GM23338 (cell line): ENCODE data around the gene PLCL1. TPM values are rescaled to one million over a fixed set of nuclear protein-coding genes. Genes with fewer than 3 reads are reported as not detected.

Experiments
- ATAC-seq: fragments of 200-7000 bp; cut with Tn5 transposase; 3 replicates; pipeline ENCODE4 v1.9.1; 2020
- DNase-seq: peaks from one replicate; pipeline ENCODE4 v3.0.0-alpha.2; 2015; ENCODE audit warnings: low spot score
- H2AFZ ChIP-seq: fragments of 200-600 bp; sonication (generic); 2 replicates; pipeline ENCODE4 v1.8.0; 2016; ENCODE audit warnings: antibody characterized with exemption, mild to moderate bottlenecking, moderate library complexity
- H3F3A ChIP-seq: fragments of 200-600 bp; sonication (generic); replicated peaks from 2 replicates; pipeline ENCODE4 v1.8.0; 2017; ENCODE audit warnings: antibody characterized with exemption, mixed run types, low read depth
- H3K27ac ChIP-seq: fragments of 200-600 bp; sonication (generic); 2 replicates; pipeline ENCODE4 v1.6.1; 2016; ENCODE audit warnings: low read depth
- H3K27me3 ChIP-seq: fragments of 200-600 bp; sonication (generic); 2 replicates; pipeline ENCODE4 v1.8.0; 2016; ENCODE audit warnings: mild to moderate bottlenecking, mixed run types, moderate library complexity; ENCODE audit not compliant: insufficient read depth
- H3K36me3 ChIP-seq: fragments of 200-600 bp; sonication (generic); 2 replicates; pipeline ENCODE4 v1.8.0; 2016; ENCODE audit warnings: mild to moderate bottlenecking; ENCODE audit not compliant: insufficient read depth
- H3K4me1 ChIP-seq: fragments of 200-600 bp; sonication (generic); 2 replicates; pipeline ENCODE4 v1.8.0; 2016; ENCODE audit warnings: mild to moderate bottlenecking, moderate library complexity; ENCODE audit not compliant: insufficient read depth
- H3K4me2 ChIP-seq: fragments of 200-600 bp; sonication (generic); 2 replicates; pipeline ENCODE4 v1.7.1; 2017; ENCODE audit warnings: mixed run types
- H3K4me3 ChIP-seq: fragments of 200-600 bp; sonication (generic); 2 replicates; pipeline ENCODE4 v1.6.1; 2016; ENCODE audit warnings: mixed run types
- H3K79me2 ChIP-seq: fragments of 200-600 bp; sonication (generic); replicated peaks from 2 replicates; pipeline ENCODE4 v1.8.0; 2017; ENCODE audit warnings: mild to moderate bottlenecking; ENCODE audit not compliant: insufficient read depth
- H3K9me2 ChIP-seq: fragments of 200-600 bp; sonication (generic); 2 replicates; pipeline ENCODE4 v1.8.0; 2017; ENCODE audit not compliant: insufficient read depth
- H4K20me1 ChIP-seq: fragments of 200-600 bp; sonication (generic); replicated peaks from 2 replicates; pipeline ENCODE4 v1.8.0; 2017; ENCODE audit warnings: mild to moderate bottlenecking; ENCODE audit not compliant: insufficient read depth
- H3K27ac Mint-ChIP-seq: 2 replicates; pipeline ENCODE4 v1.8.0; 2020; ENCODE audit warnings: inconsistent platforms, mild to moderate bottlenecking, moderate library complexity, mixed read lengths
- H3K27me3 Mint-ChIP-seq: 3 replicates; pipeline ENCODE4 v1.8.0; 2022; ENCODE audit warnings: low read depth, mild to moderate bottlenecking, moderate library complexity, mixed read lengths, inconsistent platforms; ENCODE audit not compliant: insufficient read depth, poor library complexity
- H3K36me3 Mint-ChIP-seq: 3 replicates; pipeline ENCODE4 v1.8.0; 2021; ENCODE audit warnings: low read depth, mild to moderate bottlenecking, inconsistent platforms, moderate library complexity, mixed read lengths
- H3K4me1 Mint-ChIP-seq: 3 replicates; pipeline ENCODE4 v1.8.0; 2020; ENCODE audit warnings: mild to moderate bottlenecking, inconsistent platforms, mixed read lengths
- H3K4me3 Mint-ChIP-seq: 3 replicates; pipeline ENCODE4 v1.8.0; 2021; ENCODE audit warnings: moderate library complexity, mild to moderate bottlenecking, inconsistent platforms, mixed read lengths
- H3K9me3 Mint-ChIP-seq: 3 replicates; pipeline ENCODE4 v1.8.0; 2020; ENCODE audit warnings: moderate library complexity, mild to moderate bottlenecking, inconsistent platforms, mixed read lengths
- CTCF ChIP-seq, 2 experiments: fragments of 200-600 bp in 1 of 2; sonication (generic) in 1 of 2; conservative IDR thresholded peaks; 2 replicates each; pipeline versions ENCODE4 v1.5.1 to v1.6.1; 2016 to 2017; ENCODE audit warnings: antibody characterized with exemption in 2 of 2, low read depth in 2 of 2, mild to moderate bottlenecking in 2 of 2, moderate library complexity in 1 of 2
- ETS1 ChIP-seq: IDR thresholded peaks from 2 replicates; pipeline ENCODE4 v1.6.1; 2016; ENCODE audit warnings: antibody characterized with exemption
- EZH2 ChIP-seq: fragments of 200-600 bp; sonication (generic); IDR thresholded peaks from one replicate; pipeline ENCODE4 v1.8.0; 2017; ENCODE audit warnings: antibody characterized with exemption, mild to moderate bottlenecking, low read depth; ENCODE audit not compliant: unreplicated experiment
- POLR2AphosphoS5 ChIP-seq: IDR thresholded peaks from 2 replicates; pipeline ENCODE4 v1.6.1; 2016; ENCODE audit warnings: antibody characterized with exemption, low read depth
- REST ChIP-seq: IDR thresholded peaks from one replicate; pipeline ENCODE4 v1.6.1; 2018; ENCODE audit warnings: antibody characterized with exemption; ENCODE audit not compliant: unreplicated experiment
- ZNF114 ChIP-seq: fragments of 250-450 bp; sonication (Bioruptor Pico); IDR thresholded peaks from 2 replicates; pipeline ENCODE4 v1.5.0; 2020; ENCODE audit warnings: mild to moderate bottlenecking, moderate library complexity
- ZNF331 ChIP-seq: fragments of 250-450 bp; sonication (Bioruptor Pico); IDR thresholded peaks from 2 replicates; pipeline ENCODE4 v1.5.0; 2020; ENCODE audit warnings: low read depth, mild to moderate bottlenecking, moderate library complexity
- ZNF462 ChIP-seq: fragments of 250-450 bp; sonication (Bioruptor Pico); IDR thresholded peaks from 2 replicates; pipeline ENCODE4 v1.5.0; 2020; ENCODE audit warnings: mild to moderate bottlenecking, moderate library complexity
- polyA plus RNA-seq: library from polyadenylated mRNA; unstranded; fragments of >200 nt; fragmentation: Nextera tagmentation; extraction: Ambion mirVana; gene quantifications from 2 replicates; pipeline ENCODE4 v1.2.1, GENCODE V29; 2016
- total RNA-seq: library from RNA; depleted of rRNA; stranded (reverse); fragments of >200 nt; shearing (Covaris generic); gene quantifications from 2 replicates; pipeline ENCODE4 v1.2.3, GENCODE V29; 2014

Gene PLCL1
- total and polyA plus RNA-seq, 2 experiments from 2014 or later: not detected

GRCh38 chr2:197913084-197913483, 108.7 kb downstream of the PLCL1 start:
- Histone ChIP-seq H3K36me3 (no peaks in the 10 kb centered on the region), H3K27me3 (no peaks in the 10 kb centered on the region), H3F3A (no peaks in the 10 kb centered on the region), H3K79me2 (no peaks in the 10 kb centered on the region), H3K4me3 (no peak overlapping the region), H4K20me1 (no peaks in the 10 kb centered on the region), H2AFZ (no peak overlapping the region), H3K4me2 (no peak overlapping the region), H3K9me2 (no peaks in the 10 kb centered on the region), H3K27ac (no peak overlapping the region), H3K4me1 (no peaks in the 10 kb centered on the region)
- Mint-ChIP-seq H3K9me3 (no peaks in the 10 kb centered on the region), H3K27ac (no peak overlapping the region), H3K4me3 (no peak overlapping the region), H3K36me3 (no peaks in the 10 kb centered on the region), H3K4me1 (peaks cover 2% of the 10 kb centered on the region; the same call in 1 of the 3 replicates), H3K27me3 (no peaks in the 10 kb centered on the region)
- ATAC-seq (no peak), DNase-seq (no peak)
- no peak for TF ChIP-seq ETS1
- no peak for TF ChIP-seq ZNF331 (CRISPR knock-in tag)
- no peak for TF ChIP-seq POLR2AphosphoS5
- TF ChIP-seq EZH2: no peak
- TF ChIP-seq CTCF (conservative IDR thresholded peaks at IDR 0.05; ENCODE audit: low read depth in 2 of 2): no peak
- no peak for TF ChIP-seq ZNF114 (CRISPR knock-in tag)

GRCh38 chr2:197914778-197915177, 110.4 kb downstream of the PLCL1 start:
- Mint-ChIP-seq H3K4me3 (no peak overlapping the region), H3K27me3 (no peaks in the 10 kb centered on the region), H3K9me3 (no peaks in the 10 kb centered on the region), H3K27ac (no peak overlapping the region), H3K4me1 (peaks cover 2% of the 10 kb centered on the region; the same call in 1 of the 3 replicates), H3K36me3 (no peaks in the 10 kb centered on the region)
- no peak overlapping the region for H3K4me2 ChIP-seq
- no peaks in the 10 kb centered on the region for H3K4me1 ChIP-seq
- no peaks in the 10 kb centered on the region for H3K36me3 ChIP-seq
- no peaks in the 10 kb centered on the region for H4K20me1 ChIP-seq
- H3F3A ChIP-seq: no peaks in the 10 kb centered on the region
- ATAC-seq (no peak), DNase-seq (no peak)
- no peaks in the 10 kb centered on the region for H3K27me3 ChIP-seq
- H2AFZ ChIP-seq: no peak overlapping the region
- no peaks in the 10 kb centered on the region for H3K79me2 ChIP-seq
- H3K9me2 ChIP-seq: no peaks in the 10 kb centered on the region
- H3K27ac ChIP-seq: no peak overlapping the region
- no peak for TF ChIP-seq ZNF462 (CRISPR knock-in tag)
- TF ChIP-seq ETS1: no peak
- TF ChIP-seq REST: no peak
- no peak for TF ChIP-seq ZNF331 (CRISPR knock-in tag)
- H3K4me3 ChIP-seq: no peak overlapping the region
